ELR (cell line): ENCODE measurements around the gene CBFA2T3.

Experiments used
- DNase-seq: peaks from one replicate; pipeline ENCODE4 v3.0.0-alpha.2; 2015; ENCODE audit warnings: low read depth

CBFA2T3 gene

DNA sequence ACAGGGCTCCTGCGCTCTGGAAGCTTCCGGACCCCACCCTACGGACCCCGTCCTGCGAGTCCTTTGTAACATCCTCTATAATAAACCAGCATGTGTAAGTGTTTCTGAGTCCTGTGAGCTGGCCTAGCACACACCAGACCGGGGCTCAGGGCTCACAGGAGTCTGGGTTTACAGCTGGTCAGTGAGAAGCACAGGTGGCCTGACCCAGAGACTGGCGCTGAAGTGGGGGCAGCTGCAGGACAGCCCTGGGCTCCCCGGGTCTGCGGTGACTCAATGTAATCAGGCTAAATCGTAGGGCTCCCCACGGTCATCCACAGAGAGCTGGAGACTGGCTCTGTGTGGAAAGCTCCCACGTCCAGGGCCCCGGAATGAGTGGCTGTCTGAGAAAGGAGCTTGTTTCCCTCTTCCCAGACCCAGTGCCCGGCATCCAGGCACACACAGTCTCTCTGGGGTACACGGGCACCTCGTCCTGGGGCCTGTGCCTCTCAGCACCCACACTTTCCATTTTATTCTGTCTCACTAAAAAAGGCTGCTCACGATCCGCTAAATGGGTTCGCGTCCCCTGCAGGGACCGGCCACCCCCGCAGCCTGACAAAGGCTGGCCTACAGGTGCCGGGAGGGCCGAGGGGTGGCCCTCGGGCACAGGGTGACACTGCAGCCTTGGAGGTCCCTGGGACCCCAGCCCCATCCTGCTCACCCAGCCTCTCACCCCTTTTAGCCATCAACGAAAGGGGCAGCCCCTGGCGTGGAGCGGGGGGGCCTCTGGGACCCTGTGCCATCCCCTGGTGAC lies 18.9 kb upstream of the CBFA2T3 start:
- no peak for DNase-seq

GRCh38 chr16:88995194-88995593 lies 18.2 kb upstream of the CBFA2T3 start:
- no peak for DNase-seq

DNA sequence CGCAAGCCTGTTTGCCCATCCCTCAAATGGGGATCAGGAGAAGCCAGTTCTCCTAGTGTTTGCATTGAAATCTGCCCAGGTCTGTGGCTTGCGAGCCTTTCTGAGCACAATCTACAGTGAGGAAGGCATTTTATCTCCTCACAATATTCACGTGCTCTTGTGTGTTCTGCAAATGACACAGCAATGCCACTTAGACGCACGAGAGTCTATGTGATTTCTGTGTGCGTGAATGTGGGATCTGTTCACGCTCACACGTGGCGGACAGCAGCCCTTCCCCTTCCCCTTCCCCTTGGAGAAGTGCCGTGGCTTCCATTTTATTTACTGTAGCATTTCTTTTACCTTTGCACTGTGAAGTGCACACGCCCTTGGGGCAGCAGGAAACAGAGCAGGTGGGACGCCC lies 17.7 kb upstream of the CBFA2T3 start:
- no peak for DNase-seq

DNA sequence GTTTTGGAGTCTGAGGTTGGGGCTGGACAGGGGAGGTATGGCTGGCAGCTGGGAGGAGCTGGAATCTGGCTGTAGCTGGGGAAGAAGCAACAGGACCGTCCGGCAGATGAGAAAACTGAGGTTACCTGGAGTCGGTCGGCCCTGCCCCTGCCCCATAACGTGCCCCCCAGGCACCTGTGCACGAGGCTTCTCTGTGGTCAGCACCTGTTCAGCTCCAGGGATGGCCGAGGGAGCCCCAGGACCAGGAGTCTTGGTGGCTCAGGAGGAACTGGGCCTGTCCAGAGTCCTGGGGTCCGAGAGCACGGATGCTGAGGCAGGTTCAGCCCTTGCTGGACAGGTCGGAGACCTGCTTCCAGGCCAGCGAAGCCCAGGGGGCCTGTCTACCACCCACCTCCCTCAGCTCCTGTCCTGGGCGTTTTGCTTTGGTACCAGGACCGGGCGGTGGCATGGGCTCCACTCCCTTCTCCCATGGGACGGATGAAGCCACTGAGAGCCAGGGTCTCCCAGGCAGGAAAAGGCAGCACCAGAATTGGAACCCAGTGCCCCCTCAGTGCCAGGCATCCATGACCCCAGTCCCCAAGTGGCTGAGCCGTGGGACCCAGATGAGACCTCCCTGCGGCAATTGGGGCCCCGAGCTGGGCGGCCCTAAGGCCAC lies 17.1 kb upstream of the CBFA2T3 start:
- no peak for DNase-seq

GRCh38 chr16:88993166-88993761 lies 16.3 kb upstream of the CBFA2T3 start:
- no peak for DNase-seq

GRCh38 chr16:88992351-88993165 lies 15.6 kb upstream of the CBFA2T3 start:
- no peak for DNase-seq

- peak; percentile 15 for DNase-seq
These were observed 14.9 kb upstream of the CBFA2T3 start for GRCh38 chr16:88991813-88992350.

GRCh38 chr16:88989852-88990547 lies 13.0 kb upstream of the CBFA2T3 start:
- DNase-seq = no peak

DNA sequence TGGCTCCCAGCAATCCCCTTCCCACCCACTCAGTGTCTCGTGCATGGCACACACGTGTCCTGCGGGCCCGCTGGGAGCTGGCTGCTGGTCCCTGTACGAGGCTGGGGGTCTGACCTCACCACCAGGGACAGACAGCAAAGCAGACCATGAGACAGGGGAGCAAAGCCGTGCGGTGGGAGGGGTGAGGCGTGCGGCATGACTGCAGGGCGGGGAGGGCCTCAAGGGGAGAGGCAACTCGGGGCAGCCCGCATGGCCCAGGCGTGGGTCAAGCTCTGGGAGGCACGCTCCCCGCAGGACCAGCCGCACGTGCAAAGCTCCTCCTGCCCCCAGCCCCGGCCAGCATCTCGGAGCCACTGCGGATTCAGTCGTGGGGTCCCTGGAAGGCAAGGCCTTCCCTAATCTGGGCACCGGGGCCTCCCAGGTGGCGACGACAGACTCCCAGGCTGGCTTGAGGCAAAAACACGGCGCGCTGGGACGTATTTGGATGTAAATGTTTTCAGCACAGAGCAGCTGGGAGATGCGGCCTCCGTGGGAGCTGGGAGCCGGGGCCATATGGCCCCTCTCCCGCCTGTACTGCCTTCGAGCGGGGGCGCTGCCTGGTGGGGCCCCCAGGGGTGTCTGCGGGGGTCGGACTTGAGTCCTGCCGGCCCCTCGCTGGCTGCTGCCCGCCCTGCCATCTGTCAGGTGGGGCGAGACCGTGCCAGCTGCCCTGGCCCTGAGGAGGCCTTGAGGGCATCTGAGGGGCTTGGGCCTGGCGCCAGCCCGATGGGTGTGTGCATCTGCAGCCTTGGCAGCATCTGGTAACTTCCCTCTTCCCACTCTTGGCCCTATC lies 12.2 kb upstream of the CBFA2T3 start:
- no peak for DNase-seq

DNA sequence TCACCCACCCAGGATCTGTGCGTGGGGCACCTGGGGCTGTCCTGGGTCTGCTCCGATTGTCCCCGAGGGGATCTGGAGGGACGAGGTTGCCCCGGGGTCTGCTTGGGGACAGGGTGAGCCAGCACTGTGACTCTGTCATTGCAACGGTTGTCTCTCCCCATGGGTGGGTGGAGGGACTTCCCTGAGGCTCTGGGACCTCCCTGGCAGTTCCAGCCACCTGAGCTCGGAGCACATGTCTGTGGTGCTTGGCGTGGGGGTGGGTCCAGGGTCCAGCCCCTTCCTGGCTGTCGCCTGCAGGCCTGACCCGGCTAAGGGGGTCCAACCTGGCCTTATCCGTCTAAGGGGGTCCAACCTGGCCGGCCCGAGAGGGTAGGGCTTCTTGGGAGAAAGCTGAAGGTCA lies 8.5 kb upstream of the CBFA2T3 start:
- no peak for DNase-seq

DNA sequence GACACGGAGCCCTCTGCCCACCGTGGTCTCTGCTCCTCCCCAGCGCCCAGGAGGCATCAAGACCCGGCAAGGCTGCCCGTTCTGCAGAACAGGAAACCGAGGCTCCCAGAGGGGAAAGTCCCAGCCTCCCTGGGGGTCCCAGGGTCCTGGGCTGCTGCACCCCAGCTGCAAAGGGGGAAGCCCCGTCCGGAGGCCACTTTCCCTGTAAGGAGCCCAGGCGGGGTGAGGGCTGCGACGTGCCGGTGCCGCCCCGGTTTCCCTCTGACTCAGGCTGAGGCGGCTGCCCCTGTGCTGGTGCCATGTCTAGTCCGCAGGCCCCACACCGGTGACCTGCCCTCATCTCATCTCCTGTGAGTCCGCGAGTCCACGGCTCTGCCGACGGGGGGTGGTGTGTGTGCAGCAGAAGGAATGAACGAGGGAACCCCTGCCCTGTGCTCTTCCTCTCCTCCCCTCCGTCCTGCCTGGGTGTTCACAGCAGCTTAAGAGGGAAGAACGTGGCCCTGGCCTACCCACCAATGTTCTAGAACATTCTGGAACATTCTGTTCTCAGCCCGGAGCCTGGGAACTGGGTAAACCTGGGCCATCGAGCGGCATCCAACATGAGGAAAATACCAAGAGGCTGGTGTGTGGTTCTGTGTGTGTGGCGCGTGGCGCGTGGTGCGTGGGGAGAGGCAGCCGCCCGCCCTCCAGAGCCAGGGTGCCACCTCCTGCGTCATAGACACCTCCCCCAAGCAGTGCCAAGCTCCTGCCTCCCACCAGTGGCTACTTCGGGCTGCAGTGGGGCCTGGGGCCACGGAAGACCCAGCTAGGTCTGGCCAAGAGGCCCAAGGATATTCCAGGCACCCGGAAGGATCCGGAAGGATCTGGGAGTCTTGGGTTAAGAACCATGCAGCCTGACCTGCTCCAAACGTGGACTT lies 7.0 kb upstream of the CBFA2T3 start:
- DNase-seq = no peak

- no peak for DNase-seq
These were observed 6.2 kb upstream of the CBFA2T3 start for GRCh38 chr16:88983165-88983564.

DNA sequence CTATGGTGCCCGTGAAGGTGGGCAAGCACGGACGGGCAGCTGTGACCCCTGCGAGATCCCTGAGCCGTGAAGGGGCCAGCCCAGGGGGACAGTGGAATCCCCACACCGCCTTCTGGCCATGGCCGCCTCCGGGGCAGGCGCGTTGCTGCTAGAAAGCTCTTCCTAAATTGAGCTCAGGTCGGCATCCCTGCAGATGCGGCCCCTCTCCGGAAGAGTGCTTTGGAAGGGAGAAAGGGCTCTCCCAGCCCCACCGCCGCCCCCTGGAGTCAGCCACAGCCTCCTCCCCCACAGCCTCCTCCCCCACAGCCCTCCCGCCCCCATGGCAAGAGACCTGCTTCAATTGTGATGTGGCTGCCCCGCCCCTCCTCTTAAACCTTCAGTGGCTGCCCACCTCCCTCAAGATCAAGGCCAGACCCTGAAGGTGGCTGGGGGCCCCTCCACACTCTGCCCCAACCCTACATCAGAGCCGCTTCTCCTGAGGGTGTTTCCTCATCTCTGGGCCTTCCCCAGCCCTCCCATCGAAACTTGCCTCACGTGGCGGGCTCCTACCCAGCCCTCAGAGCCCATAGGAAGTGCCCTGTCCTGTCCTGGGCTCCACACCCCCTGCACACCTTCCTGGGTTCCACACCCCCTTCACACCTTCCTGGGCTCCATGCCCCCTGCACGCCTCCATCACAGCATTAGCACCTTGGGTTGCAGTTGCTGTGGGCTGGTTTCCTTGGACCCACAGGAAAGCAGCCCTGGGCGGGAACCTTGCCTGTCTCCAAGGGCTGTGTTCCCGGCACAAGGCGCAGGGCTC lies 5.5 kb upstream of the CBFA2T3 start:
- DNase-seq = no peak

DNA sequence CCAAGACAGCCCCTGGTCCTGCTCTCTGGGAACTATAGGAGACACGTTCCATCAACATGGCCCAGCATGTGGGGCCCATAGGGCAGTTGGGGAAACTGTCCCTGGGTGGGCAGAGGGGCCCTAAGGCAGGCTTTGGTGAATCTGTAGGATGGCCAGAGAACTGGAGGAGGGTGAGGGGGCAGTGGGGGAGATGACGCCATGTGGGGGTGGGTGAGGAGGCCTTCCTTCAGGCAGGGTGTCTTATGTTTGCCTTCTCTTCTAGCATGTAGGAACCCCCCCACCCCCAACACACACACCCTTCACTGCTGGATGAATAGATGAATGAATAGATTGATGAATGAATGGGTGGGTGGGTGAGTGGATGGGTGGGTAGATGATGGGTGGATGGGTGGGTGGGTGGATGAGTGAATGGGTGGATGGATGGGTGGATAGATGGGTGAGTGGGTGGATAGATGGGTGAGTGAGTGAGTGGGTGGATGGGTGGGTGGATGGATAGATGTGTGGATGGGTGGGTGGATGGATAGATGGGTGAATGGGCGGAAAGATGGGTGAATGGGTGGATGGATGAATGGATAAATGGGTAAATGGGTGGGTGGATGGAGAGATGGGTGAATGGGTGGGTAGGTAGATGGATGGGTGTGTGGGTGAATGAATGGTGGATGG lies 2.5 kb upstream of the CBFA2T3 start:
- DNase-seq = no peak

- no peak for DNase-seq
These were observed 1.8 kb upstream of the CBFA2T3 start for GRCh38 chr16:88978608-88979346.

DNA sequence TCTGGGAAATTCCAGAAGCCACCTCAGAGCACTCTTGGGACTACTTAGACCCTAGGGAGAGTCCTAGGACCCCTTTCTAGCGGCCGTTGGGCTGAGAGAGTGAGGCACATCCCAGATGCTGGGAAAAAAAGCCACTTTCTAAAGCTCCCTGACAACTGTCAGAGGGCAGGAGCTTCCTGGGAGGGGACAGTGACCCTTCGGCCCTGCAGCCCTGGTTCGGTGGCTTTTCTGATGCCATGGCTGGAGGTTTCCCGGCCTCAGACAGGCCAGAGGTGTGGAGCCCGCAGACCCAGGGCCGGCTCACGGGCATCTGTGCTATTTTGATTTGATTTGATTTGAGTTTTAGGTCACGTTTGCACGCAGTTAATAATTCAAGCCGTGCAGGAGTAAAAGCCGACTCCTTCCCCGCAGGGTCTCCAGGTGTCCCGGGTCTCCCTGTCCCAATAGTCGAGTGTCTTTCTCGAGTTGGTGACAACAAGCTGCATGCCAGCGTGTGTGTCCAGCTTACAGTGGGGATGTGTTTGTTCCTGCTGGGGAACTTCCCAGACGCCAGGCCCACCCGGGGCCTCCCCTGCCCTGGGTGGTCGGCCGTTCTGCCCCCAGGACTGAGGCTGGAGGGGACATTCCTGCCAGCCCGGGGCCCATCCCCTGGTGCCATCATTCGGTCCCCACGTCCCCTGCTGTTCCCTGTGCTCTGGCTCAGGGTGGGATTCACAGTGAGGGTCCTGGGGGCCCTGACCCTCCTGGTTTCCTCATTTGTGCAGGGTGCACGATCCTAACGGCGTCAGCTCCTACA lies 1.0 kb upstream of the CBFA2T3 start:
- DNase-seq = no peak
